ENCODE data around the gene BSPH1. TPM values are rescaled to one million over a fixed set of nuclear protein-coding genes. Genes with fewer than 3 reads are reported as not detected.
"Not testable (repeated sequence)": the region's sequence is repeated elsewhere in the genome, so short reads cannot be mapped to it uniquely, and the experiment has no call there.

Gene BSPH1, protein sequence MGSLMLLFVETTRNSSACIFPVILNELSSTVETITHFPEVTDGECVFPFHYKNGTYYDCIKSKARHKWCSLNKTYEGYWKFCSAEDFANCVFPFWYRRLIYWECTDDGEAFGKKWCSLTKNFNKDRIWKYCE
- not detected in 2 replicates for total RNA-seq

DNA sequence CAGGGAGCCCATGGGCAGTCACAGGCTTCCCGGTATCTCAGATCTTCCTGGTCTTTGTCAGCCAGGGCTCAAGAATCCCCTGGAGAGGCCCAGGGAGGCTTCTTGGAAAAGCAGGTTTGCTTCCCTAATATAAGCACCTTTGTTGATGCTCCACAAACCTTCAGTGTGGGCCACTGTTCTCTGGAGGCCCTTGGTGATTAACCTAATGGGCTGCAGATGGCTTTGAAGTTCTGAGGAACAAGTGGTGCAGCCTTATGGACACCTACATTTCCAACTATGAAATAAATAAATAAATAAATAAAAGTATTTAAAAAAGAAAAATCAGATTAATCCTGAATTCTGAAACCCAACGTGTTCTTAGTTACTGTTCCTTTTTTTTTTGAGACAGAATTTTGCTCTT is at the start of gene BSPH1:
TSS of gene BSPH1 (minus strand) at position 101 of the 400 bp plus-strand sequence. CDS start at position 12, 89 bp downstream.
- DNase-seq (ENCODE audit: low read depth in 2 of 2), result no peak

DNA sequence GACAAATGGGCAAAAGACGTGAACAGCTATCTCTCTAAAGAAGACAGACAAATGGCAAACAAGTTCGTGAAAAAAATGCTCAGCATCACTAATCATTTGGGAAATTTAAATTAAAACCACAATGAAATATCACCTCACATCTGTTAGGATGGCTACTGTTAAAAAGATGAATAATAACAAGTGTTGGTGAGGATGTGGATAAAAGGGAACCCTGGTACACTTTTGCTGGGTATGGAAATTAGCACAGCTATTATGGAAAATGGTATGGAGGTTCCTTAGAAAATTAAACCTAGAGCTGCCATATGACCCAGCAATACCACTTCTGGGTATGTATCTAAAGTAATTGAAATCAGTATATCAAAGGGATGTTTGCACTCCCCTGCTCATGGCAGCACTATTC is 44.8 kb upstream of the BSPH1 start:
- DNase-seq (ENCODE audit: low read depth in 2 of 2), result no peak

DNA sequence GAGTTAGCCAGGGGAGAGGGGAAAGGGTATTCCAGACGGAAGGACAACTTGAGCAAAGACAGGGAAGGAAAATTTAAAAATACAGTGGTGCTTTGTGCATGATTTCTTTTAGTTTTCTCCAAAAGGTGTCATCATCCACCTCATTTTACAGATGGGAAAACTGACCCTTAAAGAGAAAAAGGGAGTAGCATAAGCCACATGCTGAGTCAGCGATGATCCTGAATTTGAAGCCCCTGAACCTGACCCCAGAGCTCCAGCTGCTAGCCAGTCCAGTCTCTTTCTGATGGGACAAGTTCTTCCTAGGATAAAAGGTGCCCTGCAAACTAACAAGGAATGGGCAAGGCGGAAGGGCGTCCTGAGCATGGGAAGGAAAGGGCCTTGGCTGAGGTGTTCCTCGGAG is 41.6 kb upstream of the BSPH1 start:
- DNase-seq (ENCODE audit: low read depth in 2 of 2), result no peak

DNA sequence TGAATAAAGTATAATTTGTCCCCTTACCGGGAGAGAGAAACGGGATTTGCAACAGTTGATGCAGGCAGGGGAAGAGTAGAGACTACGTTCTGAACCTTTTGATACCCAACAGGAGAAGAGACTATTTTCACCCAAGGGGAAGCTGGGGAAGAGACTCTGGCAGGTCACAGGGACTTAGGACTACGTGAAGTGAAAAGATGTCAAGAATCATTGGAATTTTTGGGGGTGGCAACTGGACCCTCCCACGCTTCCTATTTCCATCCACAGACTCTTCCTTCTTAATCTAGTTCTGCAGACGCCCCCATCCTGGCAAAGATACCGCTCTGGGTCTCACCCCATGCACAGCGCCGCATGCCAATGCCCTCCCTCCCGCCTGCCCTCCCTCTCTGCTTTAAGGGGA is 38.1 kb upstream of the BSPH1 start:
- no peak for DNase-seq (ENCODE audit: low read depth in 2 of 2)

DNA sequence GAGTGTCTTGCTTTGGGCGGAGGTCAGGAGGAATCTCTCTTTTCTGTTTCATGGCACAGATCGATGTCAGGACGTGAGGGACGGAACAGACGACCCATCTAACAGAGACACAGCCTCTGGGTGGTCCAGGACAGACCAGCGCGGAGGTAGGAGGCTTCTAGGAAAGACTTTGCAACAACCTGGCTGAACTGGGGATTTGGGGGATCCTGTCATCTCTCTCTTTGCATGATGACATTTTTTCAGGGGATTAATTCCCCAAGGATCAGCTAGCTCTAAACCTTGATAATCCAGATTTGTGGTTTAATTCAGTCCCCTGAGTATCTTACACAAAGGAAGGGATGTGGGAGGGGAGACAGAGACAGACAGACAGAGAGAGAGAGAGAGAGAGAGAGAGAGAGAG is 37.5 kb upstream of the BSPH1 start:
- DNase-seq (ENCODE audit: low read depth in 2 of 2), result no peak

DNA sequence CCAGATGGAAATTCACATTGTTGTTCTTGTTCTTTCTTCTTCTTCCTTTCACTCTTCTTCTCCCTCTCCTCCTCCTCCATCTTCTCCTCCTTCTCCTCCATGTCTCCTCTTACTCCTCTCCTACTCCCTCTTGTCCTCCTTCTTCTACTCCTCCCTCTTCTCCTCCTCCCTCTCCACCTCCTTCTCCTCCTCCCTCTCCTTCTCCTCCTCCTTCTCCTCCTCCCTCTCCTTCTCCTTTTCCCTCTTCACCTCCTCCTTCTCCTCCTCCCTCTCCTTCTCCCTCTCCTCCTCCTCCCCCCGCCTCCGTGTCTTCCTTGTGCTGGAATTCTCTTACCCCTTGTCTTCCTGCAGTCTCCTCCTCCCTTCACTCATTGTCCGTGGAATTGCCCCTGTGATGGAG is 33.5 kb upstream of the BSPH1 start:
- no peak for DNase-seq (ENCODE audit: low read depth in 2 of 2)

DNA sequence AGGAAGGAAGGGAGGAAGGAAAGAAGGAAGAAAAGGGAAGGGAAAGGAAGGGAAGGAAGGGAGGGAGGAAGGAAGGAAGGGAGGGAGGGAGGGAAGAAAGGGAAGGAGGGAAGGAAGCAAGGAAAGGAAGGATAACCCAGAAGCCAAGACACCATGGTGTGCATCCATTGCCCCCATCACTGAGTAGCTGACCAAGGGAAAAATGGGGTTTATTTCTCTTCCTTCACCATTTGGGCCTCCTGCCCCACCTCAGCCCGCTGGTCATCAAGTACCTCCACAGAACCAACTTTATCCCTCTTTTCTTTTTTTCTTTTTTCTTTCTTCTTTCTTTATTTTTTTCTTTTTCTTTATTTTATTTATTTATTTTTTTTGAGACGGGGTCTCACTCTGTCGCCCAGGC is 31.5 kb upstream of the BSPH1 start:
- no peak for DNase-seq (ENCODE audit: low read depth in 2 of 2)

DNA sequence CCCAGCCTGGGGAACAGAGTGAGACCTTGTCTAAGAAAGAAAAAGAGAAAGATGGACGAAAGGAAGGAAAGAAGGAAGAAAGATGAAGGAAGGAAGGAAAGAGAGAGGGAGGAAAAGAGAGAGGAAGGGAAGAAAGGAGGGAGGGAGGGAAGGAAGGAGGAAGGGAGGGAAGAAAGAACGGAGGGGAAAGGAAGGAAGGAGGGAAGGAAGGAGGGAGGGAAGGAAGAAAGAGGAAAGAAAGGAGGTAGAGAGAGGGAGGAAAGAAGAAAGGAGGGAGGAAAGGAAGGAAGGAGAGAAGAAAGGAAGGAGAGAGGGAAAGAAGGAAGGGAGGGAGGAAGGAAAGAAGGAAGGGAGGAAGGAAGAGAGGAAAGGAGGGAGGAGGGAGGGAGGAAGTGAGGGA is 31.0 kb upstream of the BSPH1 start:
- DNase-seq (ENCODE audit: low read depth in 2 of 2), result no peak

DNA sequence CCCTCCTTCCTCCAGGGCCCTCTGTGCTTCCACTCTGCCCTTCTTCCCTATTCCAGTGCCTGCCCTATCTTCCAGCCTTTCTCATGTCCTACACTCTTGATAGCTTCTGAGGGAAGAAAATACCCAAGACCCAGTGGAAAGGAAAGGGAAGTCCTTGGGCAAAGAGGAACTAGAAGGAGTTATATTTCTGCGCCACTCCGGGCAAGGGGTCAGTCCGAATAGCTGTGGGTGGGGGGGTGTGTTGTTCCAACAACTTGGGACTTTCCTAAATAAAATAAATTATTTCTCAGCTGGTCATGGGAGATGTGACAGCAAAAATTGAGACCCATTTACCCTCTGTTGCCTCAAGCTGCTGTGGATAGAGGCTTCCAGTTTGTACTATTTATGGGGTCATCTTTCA is 28.7 kb upstream of the BSPH1 start:
- DNase-seq (ENCODE audit: low read depth in 2 of 2), result no peak

DNA sequence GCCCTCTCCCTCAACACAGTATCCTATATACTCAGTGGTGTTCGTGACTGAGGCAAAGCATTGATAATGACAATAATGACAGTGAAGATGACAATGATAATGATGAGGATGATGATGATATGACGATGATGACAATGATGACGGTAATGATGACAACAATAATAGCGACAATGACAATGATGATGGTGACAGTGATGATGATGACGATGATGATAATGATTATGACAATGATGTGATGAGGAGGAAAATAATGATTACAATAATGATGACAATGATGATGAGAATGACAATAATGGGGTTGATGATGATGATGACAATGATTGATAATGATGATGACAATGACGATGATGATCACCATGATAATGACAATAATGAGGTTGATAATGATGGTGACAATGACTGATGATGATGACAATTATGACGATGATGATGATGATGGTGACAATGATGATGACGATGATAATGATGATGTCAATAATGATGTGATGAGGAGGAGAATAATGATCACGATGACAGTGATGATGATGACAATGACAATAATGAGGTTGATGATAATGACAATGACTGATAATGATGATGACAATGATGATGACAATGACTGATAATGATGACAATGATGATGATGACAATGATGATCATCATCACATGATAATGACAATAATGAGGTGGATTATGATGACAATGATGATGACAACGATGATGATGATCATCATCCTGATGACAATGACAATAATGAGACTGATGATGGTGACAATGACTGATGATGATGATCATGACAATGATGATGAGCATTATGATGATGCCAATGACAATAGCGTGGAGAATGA is 19.2 kb upstream of the BSPH1 start:
- DNase-seq (ENCODE audit: low read depth in 2 of 2), result no peak

DNA sequence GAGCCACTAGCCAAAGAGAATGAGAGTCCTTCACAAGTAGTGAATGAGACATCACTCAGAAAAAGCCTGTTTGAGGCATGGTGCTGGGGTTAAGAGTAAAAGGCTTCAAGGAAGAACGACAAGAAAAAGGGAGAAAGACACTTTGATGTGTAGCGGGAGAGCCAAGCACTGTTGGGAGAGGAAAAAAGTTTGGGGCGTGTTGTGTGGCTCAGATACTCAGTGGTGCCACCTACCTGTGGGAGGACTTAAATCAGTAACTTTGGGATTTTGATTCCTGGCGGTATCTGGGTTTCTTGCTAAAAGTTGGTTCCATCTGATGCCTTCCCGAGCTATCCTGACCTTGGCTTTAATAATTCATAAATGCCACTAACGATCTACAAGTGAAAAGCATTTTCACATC is 14.8 kb upstream of the BSPH1 start:
- peak in 1 of 2 donors; percentile 2 for DNase-seq (ENCODE audit: low read depth in 2 of 2)

DNA sequence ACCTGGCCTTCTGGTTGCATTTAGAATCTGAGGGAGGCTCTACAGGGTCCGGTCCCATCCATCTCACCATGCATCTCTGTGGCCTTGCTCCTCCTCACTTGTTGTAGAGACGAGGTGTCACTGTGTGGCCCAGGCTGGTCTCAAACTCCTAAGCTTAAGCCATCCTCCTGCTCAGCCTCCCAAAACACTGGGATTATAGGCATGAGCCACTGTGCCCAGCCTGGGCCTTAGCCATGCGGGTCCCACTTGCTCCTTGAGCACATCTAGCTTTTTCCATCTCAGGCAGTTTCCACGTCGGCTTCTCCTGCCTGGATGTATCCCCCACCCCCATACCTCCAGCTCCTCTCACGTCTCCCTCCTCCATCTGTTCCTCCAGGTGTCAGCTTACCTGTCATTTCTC is 12.3 kb upstream of the BSPH1 start:
- DNase-seq (ENCODE audit: low read depth in 2 of 2), result no peak

DNA sequence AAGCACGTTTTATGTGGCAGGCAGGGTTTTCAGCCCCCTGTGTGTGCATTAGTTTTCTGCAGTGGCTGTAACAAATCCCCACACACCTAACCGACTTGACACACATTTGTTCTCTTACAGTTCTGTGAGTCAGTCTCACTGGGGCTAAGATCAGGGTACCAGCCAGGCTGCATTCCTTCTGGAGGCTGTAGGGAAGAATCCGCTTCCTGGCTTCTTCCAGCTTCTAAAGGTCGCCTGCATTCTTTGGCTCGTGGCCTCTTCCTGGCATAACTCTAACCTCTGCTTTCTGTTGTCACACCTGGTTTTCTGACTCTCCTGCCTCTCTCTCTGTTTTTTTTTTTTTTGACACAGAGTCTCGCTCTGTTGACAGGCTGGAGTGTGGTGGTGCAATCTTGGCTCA is 8.9 kb upstream of the BSPH1 start:
- no peak for DNase-seq (ENCODE audit: low read depth in 2 of 2)

DNA sequence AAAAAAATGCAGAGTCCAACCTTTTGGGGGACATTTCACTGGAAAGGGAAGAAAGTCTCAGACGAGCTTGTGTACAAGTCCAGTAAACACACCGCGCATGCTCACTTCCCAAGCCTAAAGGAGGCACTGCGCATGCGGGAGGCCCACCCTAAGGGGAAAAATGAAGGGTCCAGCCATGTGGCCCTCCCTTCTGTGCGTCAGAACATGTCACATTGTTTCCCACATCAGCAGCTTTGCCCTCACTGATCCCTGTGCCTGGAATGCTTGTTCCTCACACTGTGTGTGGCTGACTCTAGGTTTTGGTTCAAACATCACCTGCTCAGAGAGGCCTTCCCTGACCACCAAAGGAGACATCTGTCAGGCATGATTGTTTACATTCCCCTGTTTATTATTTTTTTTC is 6.8 kb upstream of the BSPH1 start:
- no peak for DNase-seq (ENCODE audit: low read depth in 2 of 2)

DNA sequence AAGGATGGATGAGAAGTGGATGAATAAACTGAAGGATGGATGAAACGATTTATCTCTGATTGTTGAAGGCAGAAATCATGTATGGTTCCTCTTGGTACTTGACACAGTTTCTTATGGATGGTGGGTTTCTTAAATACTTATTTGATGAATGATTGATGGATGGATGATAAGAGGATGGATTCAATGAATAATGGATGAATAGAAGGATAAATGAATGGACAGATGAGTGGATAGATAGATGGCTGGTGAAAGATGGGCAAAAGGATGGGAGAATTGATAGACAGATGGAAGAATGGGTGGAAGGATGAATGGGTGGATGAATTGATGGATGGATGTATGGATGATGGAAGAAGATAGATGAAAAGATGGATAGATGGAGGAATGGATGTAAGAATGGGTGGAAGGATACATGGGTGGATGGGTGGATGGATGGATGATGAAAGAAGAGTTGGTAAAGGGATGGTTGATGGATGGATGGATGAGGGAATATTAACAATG is 4.3 kb upstream of the BSPH1 start:
- no peak for DNase-seq (ENCODE audit: low read depth in 2 of 2)

DNA sequence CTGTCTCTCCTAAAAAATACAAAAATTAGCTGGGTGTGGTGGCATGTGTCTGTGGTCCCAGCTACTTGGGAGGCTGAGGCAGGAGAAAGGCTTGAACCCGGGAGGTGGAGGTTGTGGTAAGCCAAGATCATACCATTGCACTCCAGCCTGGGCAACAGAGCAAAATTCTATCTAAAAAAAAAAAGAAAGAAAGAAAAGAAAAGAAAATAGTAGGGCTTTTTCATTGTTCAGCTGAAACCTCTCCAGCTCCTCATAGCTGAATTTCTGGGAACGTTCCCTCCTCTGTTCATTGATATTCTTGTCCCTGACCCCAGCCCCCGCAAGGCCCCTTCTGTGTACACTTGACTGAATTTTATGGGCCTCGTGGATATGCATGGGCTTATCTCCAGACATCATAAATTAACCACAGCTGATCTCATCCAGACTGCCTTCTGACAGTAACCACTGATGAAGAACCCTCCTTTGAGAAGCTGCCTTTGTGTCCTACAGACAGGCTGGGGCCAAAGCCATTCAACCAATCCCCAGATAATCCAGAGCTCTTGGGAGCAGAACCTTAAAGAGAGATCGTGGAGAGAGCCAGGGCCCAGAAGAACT is 2.3 kb upstream of the BSPH1 start, which contains the start of gene ELSPBP1:
TSS of gene ELSPBP1 (plus strand) at position 424 of the 594 bp plus-strand sequence. CDS start 14,036 bp downstream, outside the sequence.
- no peak for DNase-seq (ENCODE audit: low read depth in 2 of 2)

DNA sequence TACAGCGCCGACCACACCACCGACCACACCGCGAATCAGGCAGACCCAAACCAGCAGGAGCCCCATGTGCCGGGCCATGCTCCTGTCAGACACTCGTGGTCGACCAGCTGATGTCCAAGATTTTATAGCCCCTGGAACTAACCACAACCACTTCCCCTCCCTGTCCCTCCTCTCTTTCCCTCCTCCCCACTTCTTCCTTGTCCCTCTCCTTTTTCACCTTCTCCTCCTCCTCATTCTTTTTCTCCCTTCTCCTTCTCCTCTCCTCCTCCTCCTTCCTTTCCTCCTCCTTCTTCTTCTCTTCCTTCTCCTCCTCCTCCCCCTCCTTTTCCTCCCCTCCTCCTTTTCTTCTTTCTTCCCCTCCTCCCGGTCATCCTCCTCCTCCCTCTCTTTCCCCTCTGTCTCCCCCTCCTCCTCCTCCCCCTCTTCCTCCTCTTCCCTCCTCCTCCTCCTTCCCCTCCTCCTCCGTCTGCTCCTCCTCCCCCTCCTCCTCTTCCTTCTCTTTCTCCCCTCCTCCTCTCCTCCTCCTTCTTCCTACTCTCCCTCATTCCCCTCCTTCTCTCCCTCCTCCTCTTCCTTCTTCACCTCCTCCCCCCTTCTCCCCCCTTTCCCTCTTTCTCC is 670 bp downstream of the BSPH1 start:
- DNase-seq (ENCODE audit: low read depth in 2 of 2), result no peak

DNA sequence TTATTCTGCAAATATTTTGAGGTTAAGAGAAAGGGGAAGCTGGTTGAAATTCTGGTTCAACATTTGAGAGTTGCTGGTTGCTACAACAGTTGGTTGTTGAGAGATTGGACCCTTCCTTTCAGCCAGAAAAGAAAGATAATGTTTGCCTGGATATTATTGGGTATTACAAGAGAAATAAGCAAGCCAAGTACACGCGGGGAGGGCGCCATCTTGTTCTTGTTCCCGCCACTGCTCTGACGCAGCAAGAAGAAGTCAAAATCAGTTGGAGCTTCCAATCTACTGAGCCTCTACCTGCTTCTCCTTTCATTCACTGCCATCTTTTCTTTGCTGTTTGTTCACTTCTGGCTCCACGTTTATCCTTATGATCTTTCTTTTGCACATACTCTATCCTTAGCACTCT is 18.4 kb downstream of the BSPH1 start:
- no peak for DNase-seq (ENCODE audit: low read depth in 2 of 2)

DNA sequence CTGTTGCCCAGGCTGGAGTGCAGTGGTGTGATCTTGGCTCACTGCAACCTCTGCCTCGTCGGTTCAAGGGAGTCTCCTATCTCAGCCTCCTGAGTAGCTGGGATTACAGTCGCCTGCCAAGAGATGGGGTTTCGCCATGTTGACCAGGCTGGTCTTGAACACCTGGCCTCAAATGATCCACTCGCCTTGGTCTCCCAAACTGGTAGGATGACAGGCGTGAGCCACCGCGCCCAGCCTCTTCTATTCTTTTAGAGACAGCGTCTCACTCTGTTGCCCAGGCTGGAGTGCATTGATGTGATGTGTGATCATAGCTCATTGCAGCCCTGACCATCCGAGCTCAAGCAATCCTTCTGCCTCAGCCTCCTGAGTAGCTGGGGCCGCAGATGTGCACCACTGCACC is 36.0 kb downstream of the BSPH1 start:
- not testable (repeated sequence) for DNase-seq (ENCODE audit: low read depth in 2 of 2)

DNA sequence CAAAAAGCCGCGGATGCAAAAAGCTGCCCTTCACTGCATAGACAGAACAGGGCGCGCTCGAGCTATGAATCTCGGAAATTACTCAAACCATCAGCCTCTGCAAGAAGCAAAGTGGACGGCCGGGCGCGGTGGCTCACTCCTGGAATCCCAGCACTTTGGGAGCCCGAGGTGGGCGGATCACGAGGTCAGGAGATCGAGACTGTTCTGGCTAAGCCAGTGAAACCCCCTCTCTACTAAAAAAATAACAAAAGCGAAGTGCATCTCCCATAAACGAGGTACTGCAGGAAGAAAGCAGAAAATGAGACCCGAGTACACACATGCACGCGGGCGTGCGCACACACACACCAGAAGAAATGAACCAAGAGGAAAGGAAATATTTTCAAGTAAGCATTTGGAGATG is 39.8 kb downstream of the BSPH1 start:
- not testable (repeated sequence) for DNase-seq (ENCODE audit: low read depth in 2 of 2)

DNA sequence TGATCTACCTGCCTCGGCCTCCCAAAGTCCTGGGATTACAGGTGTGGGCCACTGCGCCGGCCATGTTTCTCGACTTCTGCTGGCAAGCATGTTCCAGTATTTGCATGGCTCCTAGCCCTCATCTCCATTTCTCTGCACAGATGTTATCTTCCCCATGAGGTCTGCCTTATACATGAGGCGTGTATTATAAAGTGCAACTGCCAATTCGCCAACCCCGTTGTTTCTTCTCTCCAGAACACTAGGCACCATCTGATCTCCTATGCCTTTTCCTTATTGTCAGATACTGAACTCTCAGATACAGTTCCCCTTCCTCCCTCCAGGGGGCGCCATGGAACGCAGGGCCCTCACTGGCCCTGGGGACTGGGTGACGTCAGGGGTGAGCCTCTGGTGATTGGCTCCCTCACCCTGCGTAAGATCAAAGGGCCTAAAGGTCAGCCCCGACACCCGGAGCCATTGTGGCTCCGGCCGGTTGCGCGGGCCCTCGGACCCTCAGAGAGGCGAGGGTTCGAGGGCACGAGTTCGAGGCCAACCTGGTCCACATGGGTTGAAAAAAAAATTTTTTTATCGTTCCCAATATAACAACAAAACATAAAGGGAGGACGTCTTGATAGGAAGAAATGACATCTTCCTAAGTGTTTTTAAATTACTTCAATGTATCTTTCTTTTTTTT is 42.0 kb downstream of the BSPH1 start:
- DNase-seq (ENCODE audit: low read depth in 2 of 2), result not testable (repeated sequence)

DNA sequence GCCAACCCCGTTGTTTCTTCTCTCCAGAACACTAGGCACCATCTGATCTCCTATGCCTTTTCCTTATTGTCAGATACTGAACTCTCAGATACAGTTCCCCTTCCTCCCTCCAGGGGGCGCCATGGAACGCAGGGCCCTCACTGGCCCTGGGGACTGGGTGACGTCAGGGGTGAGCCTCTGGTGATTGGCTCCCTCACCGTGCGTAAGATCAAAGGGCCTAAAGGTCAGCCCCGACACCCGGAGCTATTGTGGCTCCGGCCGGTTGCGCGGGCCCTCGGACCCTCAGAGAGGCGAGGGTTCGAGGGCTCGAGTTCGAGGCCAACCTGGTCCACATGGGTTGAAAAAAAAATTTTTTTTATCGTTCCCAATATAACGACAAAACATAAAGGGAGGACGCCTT is 63.4 kb downstream of the BSPH1 start:
- not testable (repeated sequence) for DNase-seq (ENCODE audit: low read depth in 2 of 2)

All from lung microvascular endothelial cell (primary cell).